K562 (cell line): ENCODE results near the gene EXOC4. TPM values are rescaled to one million over a fixed set of nuclear protein-coding genes. Genes with fewer than 3 reads are reported as not detected.

ENCODE experiments used
- ATAC-seq: fragments of 200-7000 bp; cut with Tn5 transposase; 3 replicates; pipeline ENCODE4 v1.9.1; 2020; ENCODE audit warnings: moderate library complexity
- BruUV-seq: library from RNA; stranded (reverse); fragments of 400-500 nt; replicated peaks from 2 replicates; lab custom pipeline; 2021; lab: Mats Ljungman, UMichigan
- CTCF ChIA-PET: fragments of 300-600 bp; formaldehyde crosslinking; extraction: SDS; loops from one replicate; lab custom pipeline; 2021; ENCODE audit warnings: low intra/inter-chr PET ratio; lab: Yijun Ruan, JAX
- POLR2A ChIA-PET: fragments of 300-600, 350-650 bp; sonication (Branson Sonifier 250); formaldehyde crosslinking; extraction: SDS; loops from one replicate; lab custom pipeline; 2021; ENCODE audit warnings: antibody characterized with exemption, inconsistent platforms; lab: Yijun Ruan, JAX
- DNase-seq, 4 experiments: peaks; one replicate each; pipeline versions ENCODE4 v3.0.0 to v3.0.0-alpha.2; 2011 to 2018; ENCODE audit warnings: low spot score in 3 of 4, mixed read lengths in 3 of 4; ENCODE audit errors: extremely low read depth in 1 of 4
- FAIRE-seq: peaks from 2 replicates; lab custom pipeline; 2011; peaks lifted over from hg19 to GRCh38; lab: Jason Lieb, UNC
- H2AFZ ChIP-seq: 2 replicates; pipeline ENCODE4 v1.6.0; 2011; ENCODE audit warnings: low read depth, low read length, control low read depth, inconsistent platforms
- H3K27ac ChIP-seq: fragments of 200-600 bp; 3 replicates; pipeline ENCODE4 v1.8.0; 2011; ENCODE audit warnings: low read depth, mild to moderate bottlenecking, control low read depth, inconsistent platforms, low read length, moderate library complexity, mixed read lengths; ENCODE audit errors: extremely low read depth
- H3K27me3 ChIP-seq, 2 experiments: fragments of 300-600 bp in 1 of 2; 2 replicates in 1 of 2; 3 replicates in 1 of 2; pipeline versions ENCODE4 v1.6.0 to v1.8.0; 2011; ENCODE audit warnings: inconsistent platforms in 2 of 2, low read length in 2 of 2, mild to moderate bottlenecking in 1 of 2, mixed read lengths in 1 of 2, moderate library complexity in 1 of 2; ENCODE audit not compliant: control insufficient read depth in 2 of 2, insufficient read depth in 2 of 2
- H3K36me3 ChIP-seq: fragments of 300-600 bp; 3 replicates; pipeline ENCODE4 v1.8.0; 2011; ENCODE audit warnings: mild to moderate bottlenecking, low read length, inconsistent platforms; ENCODE audit not compliant: control insufficient read depth, insufficient read depth
- H3K4me1 ChIP-seq, 2 experiments: fragments of 200-600 bp in 1 of 2; replicated peaks in 1 of 2; 2 replicates in 1 of 2; 3 replicates in 1 of 2; pipeline versions ENCODE4 v1.5.1 to v1.8.0; 2011; ENCODE audit warnings: inconsistent platforms in 2 of 2, low read length in 2 of 2, mild to moderate bottlenecking in 1 of 2, mixed read lengths in 1 of 2, moderate library complexity in 1 of 2; ENCODE audit not compliant: control insufficient read depth in 2 of 2, insufficient read depth in 2 of 2
- H3K4me2 ChIP-seq: 2 replicates; pipeline ENCODE4 v1.6.1; 2011; ENCODE audit warnings: low read length, control low read depth, inconsistent platforms, mixed read lengths; ENCODE audit not compliant: insufficient read depth
- H3K4me3 ChIP-seq: fragments of 200-600 bp; sonication (generic), shearing (Covaris generic); 2 replicates; pipeline ENCODE4 v1.5.1; 2016; ENCODE audit warnings: control low read depth, inconsistent platforms
- H3K79me2 ChIP-seq: fragments of 200-600 bp; 3 replicates; pipeline ENCODE4 v1.8.0; 2011; ENCODE audit warnings: low read length, inconsistent platforms; ENCODE audit not compliant: control insufficient read depth, insufficient read depth
- H3K9ac ChIP-seq, 2 experiments: 2 replicates each; pipeline versions ENCODE4 v1.6.0 to v1.6.1; 2011; ENCODE audit warnings: low read depth in 2 of 2, low read length in 2 of 2, control low read depth in 1 of 2, inconsistent platforms in 1 of 2, mild to moderate bottlenecking in 1 of 2, mixed read lengths in 1 of 2; ENCODE audit not compliant: insufficient read depth in 1 of 2
- H3K9me1 ChIP-seq: one replicate; pipeline ENCODE4 v1.6.0; 2011; ENCODE audit warnings: inconsistent platforms, mild to moderate bottlenecking, low read length, moderate library complexity; ENCODE audit not compliant: control insufficient read depth, insufficient read depth
- H3K9me3 ChIP-seq: replicated peaks from 2 replicates; pipeline ENCODE4 v1.5.1; 2011; ENCODE audit warnings: low read depth, low read length, inconsistent platforms; ENCODE audit not compliant: control insufficient read depth, insufficient read depth
- H4K20me1 ChIP-seq: replicated peaks from 2 replicates; pipeline ENCODE4 v1.6.1; 2011; ENCODE audit warnings: low read length, inconsistent platforms, mixed read lengths; ENCODE audit not compliant: control insufficient read depth, insufficient read depth
- BCOR ChIP-seq: fragments of 450-650 bp; IDR thresholded peaks from 2 replicates; pipeline ENCODE4 v1.6.1; 2016
- CBFB ChIP-seq: sonication (generic); formaldehyde crosslinking; IDR thresholded peaks from 2 replicates; pipeline ENCODE4 v1.4.0; 2020; ENCODE audit warnings: mild to moderate bottlenecking, missing genetic modification reagents
- CREB1 ChIP-seq, 2 experiments: sonication (generic) in 1 of 2; formaldehyde crosslinking in 1 of 2; IDR thresholded peaks; 2 replicates each; pipeline versions ENCODE4 v1.6.1 to v1.8.0; 2012 to 2022; ENCODE audit warnings: inconsistent platforms in 1 of 2, mild to moderate bottlenecking in 1 of 2, missing genetic modification reagents in 1 of 2, moderate library complexity in 1 of 2
- ELF4 ChIP-seq: fragments of 450-650 bp; formaldehyde crosslinking; IDR thresholded peaks from 2 replicates; pipeline ENCODE4 v1.4.0; 2022; ENCODE audit warnings: missing genetic modification characterization
- EP300 ChIP-seq: IDR thresholded peaks from 2 replicates; pipeline ENCODE4 v1.6.1; 2012; ENCODE audit warnings: low read length, improper control_type of control experiment
- L3MBTL2 ChIP-seq: fragments of 450-650 bp; IDR thresholded peaks from 2 replicates; pipeline ENCODE4 v1.6.1; 2016; ENCODE audit warnings: mild to moderate bottlenecking, moderate library complexity
- MBD2 ChIP-seq: sonication (generic); IDR thresholded peaks from 2 replicates; pipeline ENCODE4 v1.6.1; 2016; ENCODE audit warnings: low read depth, borderline replicate concordance
- MECOM ChIP-seq: fragments of 250-450 bp; sonication (Bioruptor Pico); IDR thresholded peaks from 2 replicates; pipeline ENCODE4 v1.8.0; 2022; ENCODE audit warnings: inconsistent platforms
- NUFIP1 ChIP-seq: fragments of 450-650 bp; IDR thresholded peaks from 2 replicates; pipeline ENCODE4 v1.6.1; 2018; ENCODE audit not compliant: partially characterized antibody
- PHB ChIP-seq: fragments of 250-450 bp; sonication (Bioruptor Pico); IDR thresholded peaks from 2 replicates; pipeline ENCODE4 v1.5.0; 2021
- SMAD3 ChIP-seq: fragments of 450-650 bp; formaldehyde crosslinking; conservative IDR thresholded peaks from 2 replicates; pipeline ENCODE4 v1.4.0; 2020; ENCODE audit warnings: mild to moderate bottlenecking
- ZNF583 ChIP-seq: fragments of 250-450 bp; sonication (Bioruptor Pico); IDR thresholded peaks from 2 replicates; pipeline ENCODE4 v1.4.0; 2020
- ZNF780A ChIP-seq: fragments of 250-450 bp; sonication (Bioruptor Pico); IDR thresholded peaks from 2 replicates; pipeline ENCODE4 v1.5.0; 2021; ENCODE audit warnings: mild to moderate bottlenecking
- WGBS: fragments of 100-300 bp; shearing (Covaris generic); methylation state at CpG from one replicate; pipeline ENCODE4 v1.1.6; 2016; ENCODE audit warnings: low coverage, mixed read lengths; ENCODE audit not compliant: insufficient coverage; ENCODE audit errors: missing lambda C conversion rate; 5-methylcytosine and 5-hydroxymethylcytosine counted together
- in situ Hi-C: fragments of 300-500 bp; cut with MboI; formaldehyde crosslinking; loops from 4 replicates; pipeline ENCODE4 v1.15.0; 2018; ENCODE audit warnings: inconsistent platforms, mixed read lengths
- intact Hi-C: fragments of 100-400 bp; cut with micrococcal nuclease; formaldehyde crosslinking; loops from 2 replicates; pipeline ENCODE4 v1.14.2; 2022
- polyA plus RNA-seq, 8 experiments: library from polyadenylated mRNA; depleted of rRNA in 4 of 8; stranded (reverse) in 5 of 8; unstranded in 3 of 8; fragments of >200 nt; fragmentation: Nextera tagmentation in 2 of 8; fragmentation: Illumina TruSeq in 1 of 8; extraction: Ambion mirVana in 2 of 8; extraction: Trizol in 1 of 8; gene quantifications; 2 replicates each; pipeline versions ENCODE4 v1.2.1 to v1.2.3, GENCODE V29; 2011 to 2014; ENCODE audit warnings: inconsistent platforms in 1 of 8, missing spikeins in 1 of 8
- total RNA-seq, 7 experiments: library from RNA; depleted of rRNA in 6 of 7; stranded (reverse); fragments of >200 nt in 6 of 7; fragmentation: Illumina TruSeq in 2 of 7; extraction: Trizol in 2 of 7; gene quantifications; 2 replicates each; pipeline versions ENCODE4 v1.2.1 to v1.2.3, GENCODE V29; 2011 to 2021; ENCODE audit warnings: low replicate concordance in 1 of 7
- TF ChIP-seq, protein P1 (sequence below): fragments of 450-650 bp; IDR thresholded peaks from 2 replicates; pipeline ENCODE4 v1.6.1; 2016; ENCODE audit warnings: missing biosample characterization, missing genetic modification characterization
- TF ChIP-seq, protein P2 (sequence below): fragments of 200-800 bp; sonication (Bioruptor generic); IDR thresholded peaks from 2 replicates; pipeline ENCODE4 v1.6.1; 2017; ENCODE audit warnings: missing genetic modification characterization, missing compliant biosample characterization
- TF ChIP-seq, protein P3 (sequence below): sonication (generic); formaldehyde crosslinking; IDR thresholded peaks from 2 replicates; pipeline ENCODE4 v1.5.0; 2020; ENCODE audit warnings: missing genetic modification reagents
- TF ChIP-seq, protein P4 (sequence below): IDR thresholded peaks from 2 replicates; pipeline ENCODE4 v1.6.1; 2011; ENCODE audit not compliant: insufficient read length; ENCODE audit errors: extremely low read depth
- TF ChIP-seq, protein P5 (sequence below): fragments of 450-650 bp; formaldehyde crosslinking; IDR thresholded peaks from 2 replicates; pipeline ENCODE4 v1.4.0; 2020; ENCODE audit warnings: mild to moderate bottlenecking, moderate library complexity

Gene EXOC4
- total and polyA plus RNA-seq, 9 of the 15 experiments (the other 6 are each of a cell fraction or from before 2014, with no cell fraction given), result 18.5 to 73.1 (median 46.6) TPM

DNA sequence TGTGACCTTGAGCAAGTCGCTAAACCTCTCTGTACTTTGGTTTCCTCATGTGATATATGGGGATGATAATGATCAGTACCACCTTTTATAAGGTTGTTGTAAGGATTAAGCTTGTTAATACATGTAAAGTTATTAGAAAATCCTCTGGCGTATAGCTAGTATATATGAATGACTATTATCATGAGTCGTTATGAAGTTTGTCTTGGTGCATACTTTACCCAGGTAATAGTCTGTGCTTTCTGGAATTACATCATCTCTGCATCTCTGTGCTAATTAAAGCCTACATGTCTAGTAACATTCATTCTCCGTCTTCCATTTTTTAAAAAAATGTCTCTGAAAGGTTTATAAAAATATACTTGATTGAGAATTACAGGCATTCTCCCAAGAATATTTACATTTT lies 524.8 kb downstream of the EXOC4 start (continued):
- TF ChIP-seq, protein P1, sequence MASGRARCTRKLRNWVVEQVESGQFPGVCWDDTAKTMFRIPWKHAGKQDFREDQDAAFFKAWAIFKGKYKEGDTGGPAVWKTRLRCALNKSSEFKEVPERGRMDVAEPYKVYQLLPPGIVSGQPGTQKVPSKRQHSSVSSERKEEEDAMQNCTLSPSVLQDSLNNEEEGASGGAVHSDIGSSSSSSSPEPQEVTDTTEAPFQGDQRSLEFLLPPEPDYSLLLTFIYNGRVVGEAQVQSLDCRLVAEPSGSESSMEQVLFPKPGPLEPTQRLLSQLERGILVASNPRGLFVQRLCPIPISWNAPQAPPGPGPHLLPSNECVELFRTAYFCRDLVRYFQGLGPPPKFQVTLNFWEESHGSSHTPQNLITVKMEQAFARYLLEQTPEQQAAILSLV (tag), result no peak
- TF ChIP-seq, protein P2, sequence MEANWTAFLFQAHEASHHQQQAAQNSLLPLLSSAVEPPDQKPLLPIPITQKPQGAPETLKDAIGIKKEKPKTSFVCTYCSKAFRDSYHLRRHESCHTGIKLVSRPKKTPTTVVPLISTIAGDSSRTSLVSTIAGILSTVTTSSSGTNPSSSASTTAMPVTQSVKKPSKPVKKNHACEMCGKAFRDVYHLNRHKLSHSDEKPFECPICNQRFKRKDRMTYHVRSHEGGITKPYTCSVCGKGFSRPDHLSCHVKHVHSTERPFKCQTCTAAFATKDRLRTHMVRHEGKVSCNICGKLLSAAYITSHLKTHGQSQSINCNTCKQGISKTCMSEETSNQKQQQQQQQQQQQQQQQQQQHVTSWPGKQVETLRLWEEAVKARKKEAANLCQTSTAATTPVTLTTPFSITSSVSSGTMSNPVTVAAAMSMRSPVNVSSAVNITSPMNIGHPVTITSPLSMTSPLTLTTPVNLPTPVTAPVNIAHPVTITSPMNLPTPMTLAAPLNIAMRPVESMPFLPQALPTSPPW (CRISPR knock-in tag), result no peak
- TF ChIP-seq, protein P3, sequence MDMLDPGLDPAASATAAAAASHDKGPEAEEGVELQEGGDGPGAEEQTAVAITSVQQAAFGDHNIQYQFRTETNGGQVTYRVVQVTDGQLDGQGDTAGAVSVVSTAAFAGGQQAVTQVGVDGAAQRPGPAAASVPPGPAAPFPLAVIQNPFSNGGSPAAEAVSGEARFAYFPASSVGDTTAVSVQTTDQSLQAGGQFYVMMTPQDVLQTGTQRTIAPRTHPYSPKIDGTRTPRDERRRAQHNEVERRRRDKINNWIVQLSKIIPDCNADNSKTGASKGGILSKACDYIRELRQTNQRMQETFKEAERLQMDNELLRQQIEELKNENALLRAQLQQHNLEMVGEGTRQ (CRISPR knock-in tag), result no peak
- TF ChIP-seq CREB1 (IDR thresholded peaks at IDR 0.05), result no peak
- no peak for TF ChIP-seq CREB1 (CRISPR knock-in tag; IDR thresholded peaks at IDR 0.05)
- TF ChIP-seq PHB (CRISPR knock-in tag), result no peak
- TF ChIP-seq, protein P4, sequence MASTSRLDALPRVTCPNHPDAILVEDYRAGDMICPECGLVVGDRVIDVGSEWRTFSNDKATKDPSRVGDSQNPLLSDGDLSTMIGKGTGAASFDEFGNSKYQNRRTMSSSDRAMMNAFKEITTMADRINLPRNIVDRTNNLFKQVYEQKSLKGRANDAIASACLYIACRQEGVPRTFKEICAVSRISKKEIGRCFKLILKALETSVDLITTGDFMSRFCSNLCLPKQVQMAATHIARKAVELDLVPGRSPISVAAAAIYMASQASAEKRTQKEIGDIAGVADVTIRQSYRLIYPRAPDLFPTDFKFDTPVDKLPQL, result no peak
- no peak for TF ChIP-seq BCOR

DNA sequence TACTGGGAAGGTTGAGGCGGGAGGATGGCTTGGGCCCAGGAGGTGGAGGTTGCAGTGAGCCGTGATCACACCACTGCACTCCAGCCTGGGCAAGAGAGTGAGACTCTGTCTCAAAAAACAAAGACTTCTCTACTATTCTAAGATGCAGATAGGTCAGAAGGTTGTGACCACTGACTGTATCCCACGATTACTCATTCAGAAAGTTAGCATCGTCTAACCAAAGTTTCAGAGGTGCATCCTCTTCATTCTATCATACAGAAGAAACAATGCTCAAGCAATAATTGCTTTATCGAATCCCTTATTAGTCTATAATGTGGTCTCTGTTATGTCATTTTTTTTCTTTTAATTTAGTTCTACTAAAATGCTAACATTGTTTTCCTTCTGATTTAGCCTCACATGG lies 525.6 kb downstream of the EXOC4 start:
- no peak overlapping the region for H3K9ac ChIP-seq
- no peak overlapping the region for H3K27ac ChIP-seq
- TF ChIP-seq, protein P5, sequence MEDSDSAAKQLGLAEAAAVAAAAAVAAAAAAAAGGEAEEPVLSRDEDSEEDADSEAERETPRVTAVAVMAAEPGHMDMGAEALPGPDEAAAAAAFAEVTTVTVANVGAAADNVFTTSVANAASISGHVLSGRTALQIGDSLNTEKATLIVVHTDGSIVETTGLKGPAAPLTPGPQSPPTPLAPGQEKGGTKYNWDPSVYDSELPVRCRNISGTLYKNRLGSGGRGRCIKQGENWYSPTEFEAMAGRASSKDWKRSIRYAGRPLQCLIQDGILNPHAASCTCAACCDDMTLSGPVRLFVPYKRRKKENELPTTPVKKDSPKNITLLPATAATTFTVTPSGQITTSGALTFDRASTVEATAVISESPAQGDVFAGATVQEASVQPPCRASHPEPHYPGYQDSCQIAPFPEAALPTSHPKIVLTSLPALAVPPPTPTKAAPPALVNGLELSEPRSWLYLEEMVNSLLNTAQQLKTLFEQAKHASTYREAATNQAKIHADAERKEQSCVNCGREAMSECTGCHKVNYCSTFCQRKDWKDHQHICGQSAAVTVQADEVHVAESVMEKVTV, result no peak
- TF ChIP-seq ZNF780A (CRISPR knock-in tag), result no peak
- no peak for TF ChIP-seq L3MBTL2
- no peak for TF ChIP-seq ELF4 (CRISPR knock-in tag)
- no peak for TF ChIP-seq SMAD3 (CRISPR knock-in tag)
- no peak for TF ChIP-seq EP300
- no peak for TF ChIP-seq ZNF583 (CRISPR knock-in tag)
- TF ChIP-seq MECOM (CRISPR knock-in tag), result no peak
- TF ChIP-seq CBFB (CRISPR knock-in tag), result no peak
- TF ChIP-seq MBD2, result no peak
- TF ChIP-seq NUFIP1, result no peak
- BruUV-seq, result no TSS peak
- in situ Hi-C loops, result no loop called here
- no peaks in the 10 kb centered on the region for H3K9me1 ChIP-seq
- H3K27me3 ChIP-seq, result no peaks in the 10 kb centered on the region
- H3K79me2 ChIP-seq, result no peaks in the 10 kb centered on the region
- WGBS, result 72% methylated on average over 5 of the region's 5 CpGs
- POLR2A ChIA-PET, result no interaction called here
- intact Hi-C loops, result no loop called here
- no peaks in the 10 kb centered on the region for H3K4me1 ChIP-seq
- no peaks in the 10 kb centered on the region for H3K36me3 ChIP-seq
- H2AFZ ChIP-seq, result no peak overlapping the region
- H3K9me3 ChIP-seq, result no peaks in the 10 kb centered on the region
- H3K4me3 ChIP-seq, result no peak overlapping the region
- H3K4me2 ChIP-seq, result no peak overlapping the region
- ATAC-seq, result no peak
- CTCF ChIA-PET, result no interaction called here
- DNase-seq, result no peak
- H4K20me1 ChIP-seq, result no peaks in the 10 kb centered on the region
- FAIRE-seq, result no peak
